Loucy (cell line): ENCODE measurements around the gene MYO1D.

Experiments
- H2AFZ ChIP-seq: fragments of 200-600 bp; sonication (generic); 2 replicates; pipeline ENCODE4 v1.6.0; 2016; ENCODE audit warnings: antibody characterized with exemption, mild to moderate bottlenecking, low read length, moderate library complexity
- H3F3A ChIP-seq: fragments of 200-600 bp; 2 replicates; pipeline ENCODE4 v1.6.0; 2016; ENCODE audit warnings: antibody characterized with exemption, low read depth, mild to moderate bottlenecking
- H3K27me3 ChIP-seq: fragments of 200-600 bp; sonication (generic); 2 replicates; pipeline ENCODE4 v1.6.1; 2014; ENCODE audit warnings: low read length, mild to moderate bottlenecking; ENCODE audit not compliant: insufficient read depth, poor library complexity, severe bottlenecking
- H3K36me3 ChIP-seq: fragments of 200-600 bp; sonication (generic); 2 replicates; pipeline ENCODE4 v1.6.1; 2016; ENCODE audit warnings: low read length; ENCODE audit not compliant: insufficient read depth
- H3K4me1 ChIP-seq: fragments of 200-600 bp; sonication (generic); 2 replicates; pipeline ENCODE4 v1.5.1; 2014; ENCODE audit warnings: low read length, mild to moderate bottlenecking; ENCODE audit not compliant: insufficient read depth, poor library complexity, severe bottlenecking
- H3K4me2 ChIP-seq: fragments of 200-600 bp; sonication (generic); 2 replicates; pipeline ENCODE4 v1.6.0; 2014; ENCODE audit warnings: antibody characterized with exemption, low read length, low read depth, mild to moderate bottlenecking; ENCODE audit not compliant: poor library complexity, severe bottlenecking
- H3K4me3 ChIP-seq: fragments of 200-600 bp; sonication (generic); 2 replicates; pipeline ENCODE4 v1.5.1; 2014; ENCODE audit warnings: low read length, mild to moderate bottlenecking, mixed read lengths; ENCODE audit not compliant: poor library complexity, severe bottlenecking
- H3K79me2 ChIP-seq: fragments of 200-600 bp; sonication (generic); 2 replicates; pipeline ENCODE4 v1.6.1; 2014; ENCODE audit warnings: low read length; ENCODE audit not compliant: insufficient read depth
- H3K9ac ChIP-seq: fragments of 200-600 bp; sonication (generic); 2 replicates; pipeline ENCODE4 v1.6.0; 2014; ENCODE audit warnings: mild to moderate bottlenecking, low read depth, low read length, moderate library complexity; ENCODE audit not compliant: poor library complexity, severe bottlenecking
- H3K9me2 ChIP-seq: fragments of 200-600 bp; sonication (generic); replicated peaks from 2 replicates; pipeline ENCODE4 v1.6.1; 2016; ENCODE audit warnings: low read depth, low read length, mixed read lengths
- H3K9me3 ChIP-seq: fragments of 200-600 bp; sonication (generic); 2 replicates; pipeline ENCODE4 v1.6.1; 2014; ENCODE audit warnings: mild to moderate bottlenecking, antibody characterized with exemption, low read length, low read depth; ENCODE audit not compliant: insufficient read depth
- H4K20me1 ChIP-seq: fragments of 200-600 bp; sonication (generic); 2 replicates; pipeline ENCODE4 v1.6.0; 2014; ENCODE audit warnings: antibody characterized with exemption, low read length, mild to moderate bottlenecking; ENCODE audit not compliant: insufficient read depth, poor library complexity, severe bottlenecking
- CTCF ChIP-seq: fragments of 200-600 bp; sonication (generic); conservative IDR thresholded peaks from 2 replicates; pipeline ENCODE4 v1.5.1; 2014; ENCODE audit warnings: mild to moderate bottlenecking, antibody characterized with exemption, low read length
- EZH2phosphoT487 ChIP-seq: fragments of 200-600 bp; IDR thresholded peaks from 2 replicates; pipeline ENCODE4 v1.6.1; 2018; ENCODE audit warnings: antibody characterized with exemption, mild to moderate bottlenecking, moderate library complexity, borderline replicate concordance

The MYO1D gene

GRCh38 chr17:32833076-32833475 lies 43.8 kb downstream of the MYO1D start:
- Histone ChIP-seq H3K9ac (no peak overlapping the region), H3K9me2 (no peaks in the 10 kb centered on the region), H3F3A (no peaks in the 10 kb centered on the region), H3K4me2 (no peak overlapping the region), H3K9me3 (no peaks in the 10 kb centered on the region), H2AFZ (no peak overlapping the region), H3K4me1 (no peaks in the 10 kb centered on the region), H3K36me3 (no peaks in the 10 kb centered on the region), H3K4me3 (no peak overlapping the region), H3K27me3 (no peaks in the 10 kb centered on the region), H4K20me1 (no peaks in the 10 kb centered on the region), H3K79me2 (no peaks in the 10 kb centered on the region)
- no peak for TF ChIP-seq EZH2phosphoT487
- no peak for TF ChIP-seq CTCF

- Histone ChIP-seq H4K20me1 (no peaks in the 10 kb centered on the region), H3K36me3 (no peaks in the 10 kb centered on the region)
- TF ChIP-seq EZH2phosphoT487 (no peak), CTCF (no peak)
Measured at GRCh38 chr17:32831627-32832243, 45.2 kb downstream of the MYO1D start.

GRCh38 chr17:32831223-32831622 lies 45.7 kb downstream of the MYO1D start:
- Histone ChIP-seq H3K4me2 (no peak overlapping the region), H3K4me1 (no peaks in the 10 kb centered on the region), H4K20me1 (no peaks in the 10 kb centered on the region), H3K9me2 (no peaks in the 10 kb centered on the region), H3K9me3 (no peaks in the 10 kb centered on the region), H2AFZ (no peak overlapping the region), H3K9ac (no peak overlapping the region), H3K79me2 (no peaks in the 10 kb centered on the region), H3F3A (no peaks in the 10 kb centered on the region), H3K27me3 (no peaks in the 10 kb centered on the region), H3K36me3 (no peaks in the 10 kb centered on the region), H3K4me3 (no peak overlapping the region)
- TF ChIP-seq CTCF (no peak), EZH2phosphoT487 (no peak)

More at GRCh38 chr17:32831627-32832243, 45.2 kb downstream of the MYO1D start:
- Histone ChIP-seq H3K9ac (no peak overlapping the region), H3K4me3 (no peak overlapping the region), H3F3A (no peaks in the 10 kb centered on the region), H3K9me3 (no peaks in the 10 kb centered on the region), H3K4me1 (no peaks in the 10 kb centered on the region), H3K27me3 (no peaks in the 10 kb centered on the region), H3K4me2 (no peak overlapping the region), H2AFZ (no peak overlapping the region), H3K9me2 (no peaks in the 10 kb centered on the region), H3K79me2 (no peaks in the 10 kb centered on the region)
